NCI-H510A treated with DMSO at 0.1 percent for 48 hours (cell line): ENCODE data around the gene GNB5.
"Not testable (repeated sequence)": the region's sequence is repeated elsewhere in the genome, so short reads cannot be mapped to it uniquely, and the experiment has no call there.

ENCODE experiments used
- DNase-seq: peaks from one replicate; lab custom pipeline; 2025; lab: John Stamatoyannopoulos, UW

GNB5 gene

DNA sequence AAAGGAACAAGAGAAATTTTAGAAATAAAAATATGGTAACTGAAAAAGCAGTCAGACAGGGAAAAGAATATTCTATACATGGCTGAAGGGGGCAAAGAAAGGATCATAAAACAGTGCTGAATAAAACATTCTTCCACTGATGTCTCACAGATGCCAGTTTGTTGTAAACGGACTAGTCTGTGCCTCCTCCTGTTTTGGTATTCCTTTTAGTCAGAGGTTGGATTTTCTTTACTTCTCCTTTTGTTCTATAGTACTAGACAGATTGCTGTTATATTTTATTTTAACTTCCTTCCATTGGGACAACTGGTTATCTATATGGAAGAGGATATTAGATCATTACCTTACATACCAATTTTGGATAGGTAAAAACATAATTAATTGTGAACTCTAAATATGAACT, 16.0 kb upstream of the GNB5 start:
- no peak for DNase-seq

DNA sequence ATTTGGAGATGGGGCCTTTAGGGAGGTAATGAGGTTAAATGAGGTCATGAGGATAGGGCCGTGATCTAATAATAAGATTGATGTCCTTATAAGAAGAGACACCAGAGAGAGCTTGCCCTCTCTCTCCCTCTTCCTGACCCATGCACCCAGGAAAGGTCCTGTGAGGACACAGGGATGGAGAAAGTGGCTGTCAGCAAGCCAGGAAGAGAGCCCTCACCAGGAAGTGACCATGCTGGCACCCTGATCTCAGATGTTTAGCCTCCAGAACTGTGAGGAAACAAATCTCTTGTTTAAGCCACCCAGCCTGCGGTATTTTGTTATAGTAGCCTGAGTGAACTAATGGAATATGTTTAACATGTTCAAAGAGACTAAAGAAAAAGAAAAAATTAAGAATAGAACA, 15.3 kb upstream of the GNB5 start:
- DNase-seq, result no peak

DNA sequence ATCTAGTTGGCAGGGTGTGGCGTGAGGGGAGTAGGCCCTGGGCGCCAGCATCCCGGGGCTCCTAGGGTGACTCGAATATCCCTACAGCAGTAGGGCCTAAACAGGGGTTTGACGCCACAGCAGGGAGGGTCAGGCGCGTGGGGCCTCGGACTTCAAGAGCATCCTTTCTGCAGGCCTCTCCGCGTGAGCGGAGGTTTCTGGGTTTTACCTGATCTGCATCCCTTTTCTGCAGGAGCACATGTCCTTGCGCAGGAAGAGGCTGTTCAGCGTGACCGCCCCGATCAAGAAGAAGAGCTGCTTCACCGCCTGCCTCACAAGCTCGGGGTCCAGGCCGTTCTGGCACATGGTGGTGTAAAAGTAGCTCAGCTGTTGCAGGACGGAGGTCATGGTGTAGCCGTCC, 13.5 kb upstream of the GNB5 start:
- DNase-seq, result no peak

DNA sequence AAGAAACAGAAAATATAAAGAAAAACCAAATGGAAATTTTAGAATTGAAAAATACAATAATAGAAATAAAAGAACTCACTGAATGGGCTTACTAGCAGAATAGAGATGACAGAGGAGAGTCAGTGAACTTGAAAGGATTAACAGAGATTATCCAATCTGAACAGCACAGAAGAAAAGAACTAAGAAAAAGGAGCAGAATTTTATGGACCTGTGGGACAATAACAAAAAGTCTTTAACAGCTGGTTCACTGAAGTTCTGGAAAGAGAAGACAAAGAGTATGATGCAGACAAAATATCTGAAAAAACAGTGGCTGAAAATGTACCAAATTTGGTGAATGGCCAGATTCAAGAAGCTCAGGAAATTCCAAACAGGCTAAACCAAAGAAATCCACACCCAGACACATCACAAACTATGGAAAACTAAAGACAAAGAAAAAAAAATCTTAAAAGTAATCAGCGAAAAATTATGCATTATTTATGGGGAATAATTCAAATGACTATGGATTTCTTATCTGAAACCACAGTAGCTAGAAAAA, 9.7 kb upstream of the GNB5 start:
- DNase-seq, result no peak

DNA sequence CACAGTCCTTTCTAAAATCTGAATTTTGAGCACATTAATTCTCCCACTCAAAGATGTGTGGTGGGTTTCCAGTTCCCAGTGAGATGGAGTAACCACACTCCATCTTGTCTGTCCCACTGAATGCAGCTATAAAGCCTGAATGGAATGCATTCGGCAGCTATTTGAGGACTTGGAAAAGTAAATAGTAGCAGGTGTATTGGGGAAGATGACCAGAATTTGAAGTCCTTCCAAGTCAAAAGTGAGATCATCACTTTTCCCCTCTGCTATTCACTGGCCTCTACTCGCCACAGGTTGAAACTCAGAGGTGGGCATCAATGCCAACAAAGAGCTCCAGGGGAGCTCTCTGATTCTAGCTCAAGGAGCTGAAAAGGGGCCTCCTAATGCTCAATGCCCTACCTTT, 8.1 kb upstream of the GNB5 start:
- no peak for DNase-seq

DNA sequence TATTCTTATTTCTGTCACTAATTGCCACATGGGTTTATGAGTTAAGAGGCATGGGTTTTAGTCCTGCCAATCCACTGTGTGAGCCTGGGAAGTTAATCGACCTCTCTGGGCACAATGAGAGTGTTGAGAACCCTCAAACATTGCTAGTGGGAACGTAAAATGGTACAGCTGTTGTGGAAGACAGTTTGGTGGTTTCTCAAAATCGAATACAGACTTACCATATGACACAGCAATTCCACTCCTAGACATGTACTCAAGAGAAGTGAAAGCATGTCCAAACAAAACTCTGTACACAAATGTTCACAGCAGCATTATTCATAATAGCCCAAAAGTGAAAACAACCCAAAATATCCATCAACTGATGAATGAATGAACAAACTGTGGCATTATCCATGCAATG, 5.7 kb upstream of the GNB5 start:
- DNase-seq, result no peak

DNA sequence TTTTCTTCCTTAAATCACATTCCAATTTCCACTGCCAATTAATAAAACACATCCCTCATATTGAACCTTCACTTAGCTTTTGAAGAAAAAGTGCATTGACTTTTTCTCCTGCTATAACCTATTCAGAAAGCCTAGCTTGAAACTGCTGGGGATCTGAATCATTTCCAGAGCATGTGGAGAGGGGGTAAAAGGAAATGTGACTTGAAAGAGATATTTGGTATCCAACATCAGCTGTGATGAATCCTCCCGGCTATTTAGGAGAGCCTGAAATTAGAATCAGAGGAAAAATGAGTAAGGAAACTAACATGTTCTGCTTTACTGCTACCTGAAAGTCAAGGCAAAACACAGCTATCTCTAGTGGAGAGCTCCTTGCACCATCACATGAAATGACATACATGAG, 2.6 kb upstream of the GNB5 start:
- no peak for DNase-seq

DNA sequence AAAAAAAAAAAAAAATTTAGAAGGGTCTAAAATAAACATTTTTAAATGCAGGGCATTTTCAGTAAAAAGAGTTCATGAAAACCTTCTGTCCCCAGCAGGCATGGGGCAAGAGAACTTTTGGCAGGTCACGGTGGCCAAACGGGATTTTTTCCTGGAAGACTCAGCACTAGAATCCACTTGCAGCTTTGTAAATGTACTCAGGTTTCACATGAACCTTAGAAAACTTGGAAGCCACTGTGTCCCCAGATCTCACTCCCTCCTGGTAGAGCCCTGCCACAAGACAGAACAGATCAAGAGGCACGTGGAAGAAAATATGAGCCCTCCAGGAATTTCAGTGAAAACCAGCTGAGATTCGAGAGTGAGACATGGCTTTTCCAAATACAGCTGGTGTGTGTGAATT, 2.1 kb upstream of the GNB5 start:
- no peak for DNase-seq

DNA sequence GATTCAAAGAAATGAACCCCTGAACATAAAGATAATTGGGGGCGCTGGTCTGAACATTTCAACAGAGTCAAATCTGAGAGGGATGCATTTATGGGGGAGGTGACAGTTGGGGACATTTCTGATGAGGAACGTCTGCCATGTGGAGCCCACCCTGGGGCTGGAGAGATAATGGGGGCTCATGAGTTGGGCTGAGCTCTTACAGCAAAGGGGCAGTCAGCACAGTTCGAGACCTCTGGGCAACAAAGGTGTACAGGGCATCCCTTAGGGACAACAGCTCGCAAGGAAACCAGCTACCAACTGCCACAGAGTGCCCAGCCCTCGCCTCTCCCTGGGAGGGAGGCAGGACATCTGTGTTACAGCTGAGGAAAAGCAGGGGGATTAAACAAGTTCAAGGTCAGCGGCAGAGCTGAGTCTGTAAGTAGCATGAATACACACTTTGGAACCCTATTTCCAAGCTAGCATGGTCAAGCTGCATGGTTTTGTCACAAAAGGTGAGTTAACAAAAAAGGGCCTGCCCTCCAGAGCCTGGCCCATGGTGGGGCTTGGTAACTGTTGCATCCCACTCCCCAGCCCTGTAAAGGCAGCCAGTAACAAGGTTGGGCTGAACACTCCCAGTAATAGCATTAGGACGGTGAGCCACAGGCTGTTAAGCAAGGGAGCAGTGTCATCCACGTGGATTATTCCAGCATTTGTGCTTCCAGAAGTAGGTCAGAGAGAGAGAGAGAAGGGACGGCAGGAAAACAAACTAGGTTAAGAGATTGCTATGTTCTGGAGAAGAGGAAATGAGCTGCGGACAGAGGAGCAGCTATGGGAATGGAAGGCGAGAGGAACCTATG, 4.3 kb downstream of the GNB5 start:
- DNase-seq, result no peak

DNA sequence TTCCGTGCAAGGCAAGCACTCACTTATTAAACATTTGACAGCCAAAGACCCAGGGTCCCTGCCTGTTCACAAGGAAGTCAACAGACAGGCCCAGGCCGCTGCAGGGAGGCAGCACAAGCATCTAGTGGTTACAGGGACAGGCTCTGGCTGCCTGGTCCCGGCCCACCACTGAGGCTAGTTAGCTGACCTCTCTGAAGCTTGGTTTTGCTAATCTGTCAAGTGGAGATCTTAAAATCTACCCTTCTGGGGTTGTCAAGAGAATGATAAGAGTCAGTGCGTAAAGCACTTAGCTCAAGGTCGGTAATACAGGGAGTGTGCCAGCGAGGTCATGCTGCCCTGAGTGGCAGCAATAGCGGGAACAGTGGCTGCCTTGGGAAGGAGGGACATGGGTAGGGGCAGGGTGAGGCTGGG, 6.0 kb downstream of the GNB5 start:
- no peak for DNase-seq

DNA sequence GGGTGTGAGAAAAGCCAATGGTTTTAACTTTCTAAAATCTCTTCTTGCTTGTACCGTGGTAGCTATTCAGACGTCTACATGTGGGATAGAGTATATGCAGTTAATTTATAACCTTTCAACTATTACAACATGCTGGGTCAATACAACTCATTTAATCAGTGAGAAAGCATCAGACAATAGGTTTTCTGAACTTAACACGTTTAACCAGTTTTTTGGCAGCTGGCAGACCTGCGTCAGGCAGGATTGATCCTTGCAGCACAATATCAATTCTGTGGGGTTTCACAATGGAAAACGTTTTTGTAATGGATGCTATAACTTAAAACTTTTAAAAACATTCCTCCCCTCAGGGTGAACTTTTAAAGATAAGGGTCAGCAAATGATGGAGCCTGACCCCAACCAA, 6.5 kb downstream of the GNB5 start:
- DNase-seq, result no peak

DNA sequence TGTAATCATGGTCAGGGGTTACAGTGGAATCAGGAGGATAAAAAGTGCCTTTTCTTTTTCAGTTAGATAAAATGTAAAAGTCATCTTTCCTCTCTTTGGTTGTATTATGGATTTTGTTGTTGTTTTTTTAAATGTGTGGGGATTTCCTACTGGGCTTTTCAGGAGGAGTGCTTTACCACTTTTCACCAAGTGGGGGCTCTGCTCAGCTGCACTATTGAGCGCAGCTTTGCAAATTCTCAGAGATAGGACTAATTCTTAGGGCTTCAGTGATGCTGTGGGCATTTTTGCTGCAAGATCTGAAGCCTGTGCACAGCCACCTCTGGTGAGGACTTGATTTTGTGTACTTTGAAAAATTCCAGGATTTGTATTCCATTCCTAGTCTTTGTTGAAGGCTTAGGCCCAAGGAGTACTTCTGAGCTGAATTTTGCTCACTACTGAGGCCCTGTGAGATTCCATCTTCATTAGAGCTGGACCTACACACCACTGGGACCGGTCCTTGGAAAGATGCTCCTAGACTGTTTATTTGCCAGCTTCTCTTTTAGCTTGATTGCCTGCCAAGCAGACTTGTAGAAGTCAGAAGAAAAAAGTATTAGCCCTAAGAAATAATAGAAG, 7.5 kb downstream of the GNB5 start:
- no peak for DNase-seq

DNA sequence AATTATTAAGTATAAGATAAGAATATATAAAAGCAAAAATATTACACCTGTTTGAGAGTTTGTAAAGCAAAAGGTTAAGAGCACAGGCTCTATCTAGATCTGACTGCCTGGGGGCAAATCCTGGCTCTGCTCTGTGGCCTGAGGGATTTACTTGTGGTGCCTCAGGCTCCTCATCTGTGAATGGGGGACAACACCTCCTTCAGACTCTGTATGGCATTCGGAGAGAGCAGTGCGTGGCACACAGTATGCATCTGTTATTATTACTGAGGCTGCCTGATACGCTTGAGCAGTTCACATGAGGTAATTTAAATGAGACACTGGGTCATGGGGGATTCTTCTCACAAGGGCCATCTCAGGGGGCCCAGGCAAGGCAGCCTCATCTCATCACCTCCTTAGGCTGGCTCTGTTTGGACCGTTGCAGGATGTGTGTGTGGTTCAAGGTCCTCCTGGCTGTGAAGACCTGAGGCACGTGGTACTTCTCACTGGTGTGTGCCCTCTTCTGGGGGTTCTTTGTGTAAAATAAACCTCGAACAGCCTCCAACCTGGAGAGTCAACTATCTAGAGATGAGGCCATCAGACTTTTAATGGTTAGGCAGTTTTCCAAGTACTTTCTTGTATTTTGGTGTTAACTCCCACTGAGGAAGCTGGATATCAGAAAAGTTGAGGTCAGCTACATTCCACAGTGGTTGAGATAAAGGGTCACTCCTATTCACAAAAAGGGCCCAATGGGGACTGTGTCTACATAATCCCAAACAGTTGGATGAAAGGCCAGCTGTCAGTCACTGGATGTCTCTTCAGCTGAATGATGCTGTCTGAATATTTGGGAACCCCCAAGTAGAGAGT, 9.0 kb downstream of the GNB5 start:
- DNase-seq, result no peak

DNA sequence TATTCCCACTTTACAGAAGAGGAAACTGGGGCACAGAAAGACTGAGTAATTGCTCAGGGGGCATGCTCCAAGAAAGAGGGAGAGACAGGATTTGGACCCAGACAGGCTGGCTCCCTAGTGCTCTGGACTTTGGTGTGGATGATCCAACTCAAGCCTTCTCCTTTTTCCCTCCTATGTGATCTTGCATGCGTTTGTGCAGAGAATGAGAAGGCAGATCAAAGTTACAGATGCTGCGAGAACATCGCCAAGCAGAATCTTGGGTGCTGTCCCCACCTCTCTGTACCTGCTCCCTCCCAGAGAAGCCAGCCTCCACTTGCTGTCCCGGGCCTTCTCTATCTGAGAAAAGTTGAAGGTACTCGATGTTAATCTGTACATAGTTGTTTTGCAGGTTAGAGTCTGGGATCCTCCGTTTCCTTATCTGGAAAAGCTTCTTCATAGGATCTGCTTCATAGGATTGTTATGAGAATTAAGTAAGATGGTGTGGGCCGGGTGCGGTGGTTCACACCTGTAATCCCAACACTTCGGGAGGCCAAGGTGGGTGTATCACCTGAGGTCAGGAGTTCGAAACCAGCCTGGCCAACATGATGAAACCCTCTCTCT, 10.2 kb downstream of the GNB5 start:
- no peak for DNase-seq

DNA sequence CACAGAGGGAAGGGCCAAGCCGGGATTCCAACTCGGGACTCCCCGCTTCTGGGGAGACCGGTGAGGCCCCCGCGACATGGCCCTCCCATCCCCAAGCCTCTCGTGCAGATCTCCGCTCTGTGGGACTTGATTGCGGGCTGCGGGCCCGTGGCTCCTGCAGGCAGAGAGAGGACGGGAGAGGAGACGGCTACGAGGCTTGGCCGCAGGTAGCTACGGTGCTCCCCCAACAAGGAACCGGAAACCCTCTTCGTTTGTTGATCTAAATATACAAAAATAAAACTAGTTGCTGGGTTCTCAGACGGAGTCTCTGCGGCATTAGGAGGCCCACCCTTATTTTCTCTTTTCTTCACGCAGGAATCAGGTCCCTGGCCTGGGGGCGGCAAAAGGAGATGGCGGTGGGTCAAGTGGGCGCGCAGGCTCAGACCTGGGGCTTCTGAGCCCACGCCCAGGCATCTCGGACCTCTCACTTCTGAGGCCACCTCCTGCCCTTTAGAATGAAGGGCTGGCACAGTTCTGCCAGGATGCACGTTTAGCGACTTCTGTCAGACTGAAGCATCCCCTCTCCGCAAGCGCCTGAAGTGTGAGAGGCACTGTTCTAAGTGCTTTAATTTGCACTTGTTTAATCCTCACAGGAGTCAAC, 10.9 kb downstream of the GNB5 start:
- DNase-seq, result no peak

DNA sequence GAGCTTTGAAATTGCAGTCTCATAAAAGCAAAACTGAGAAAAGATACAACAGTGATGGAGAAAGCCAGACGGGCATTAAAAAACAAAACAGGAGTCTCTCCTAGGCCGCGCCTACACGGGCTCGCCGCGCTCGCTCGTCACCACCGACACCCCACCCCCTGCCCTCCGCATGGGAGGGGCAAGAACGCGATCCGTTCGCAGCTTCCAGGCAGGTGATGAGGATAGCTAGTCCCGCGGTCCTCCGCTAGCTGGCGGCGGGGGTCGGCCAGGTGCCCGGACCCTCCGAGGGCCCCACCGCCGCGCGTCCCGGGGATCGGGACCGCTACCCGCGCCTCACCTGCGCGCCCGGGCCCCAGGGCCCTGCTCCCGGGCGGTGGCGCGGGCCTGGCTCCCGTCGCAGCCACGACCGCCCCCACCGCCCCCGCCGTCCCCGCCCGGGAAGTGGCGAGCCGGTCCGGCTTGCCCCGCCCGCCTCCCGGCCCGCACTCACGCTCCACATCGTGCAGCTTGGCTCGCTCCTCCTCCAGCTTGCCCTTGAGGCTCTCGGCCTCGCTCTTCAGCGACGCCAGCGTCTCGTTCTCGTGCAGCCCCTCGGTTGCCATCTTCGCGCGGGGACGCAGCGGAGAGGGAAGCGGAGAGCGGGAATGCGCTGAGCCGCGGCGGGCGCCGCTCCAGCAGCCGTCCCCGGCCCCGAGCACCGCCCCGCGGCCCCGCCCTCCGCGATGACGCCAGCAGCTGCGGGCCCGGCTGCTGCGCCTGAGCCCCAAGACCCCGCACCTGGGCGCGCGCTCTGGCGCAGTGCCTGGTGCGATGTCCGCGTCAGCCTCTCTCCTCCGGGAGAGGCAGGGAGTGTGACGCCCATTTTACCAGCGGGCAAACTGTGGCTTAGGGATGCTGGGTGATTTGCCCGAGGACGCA, 11.7 kb downstream of the GNB5 start:
- DNase-seq, result peak; percentile 60

DNA sequence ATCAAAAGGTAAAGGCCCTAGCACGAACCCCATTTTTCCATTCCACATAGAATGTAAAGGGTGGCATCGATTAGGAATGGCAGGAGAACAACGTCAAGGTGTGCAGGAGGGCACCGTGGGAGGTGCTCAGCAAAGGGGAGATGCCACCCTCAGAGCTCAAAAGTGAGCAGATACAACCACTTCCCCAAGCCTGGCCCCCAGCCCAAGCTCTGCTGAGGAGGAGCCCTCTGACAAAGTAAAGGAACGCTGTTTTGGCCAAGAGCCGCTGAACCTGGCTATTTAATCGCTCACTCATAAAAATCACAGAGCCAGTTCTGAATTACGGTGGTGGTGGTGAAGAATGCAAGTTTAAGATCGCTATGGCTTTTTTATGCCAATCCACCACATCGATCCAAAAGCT, 12.4 kb downstream of the GNB5 start:
- DNase-seq, result no peak

DNA sequence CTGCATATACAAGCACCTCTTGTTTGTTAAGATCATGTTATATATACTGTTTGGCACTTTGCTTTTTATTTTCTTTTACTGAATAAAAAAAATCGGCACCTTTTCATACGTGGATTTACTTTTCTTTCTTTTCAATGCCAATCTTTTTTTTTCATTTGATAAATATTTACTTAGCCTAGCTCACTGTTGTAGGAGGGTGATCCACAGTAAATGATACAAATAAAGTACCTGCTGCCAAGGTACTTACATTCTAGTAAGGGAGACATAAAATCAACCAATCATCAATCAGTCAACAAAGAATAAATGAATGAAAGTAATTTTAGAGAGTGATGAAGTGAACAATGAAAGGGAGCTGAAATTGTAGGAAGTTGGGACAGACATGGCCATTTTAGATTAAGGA, 18.3 kb downstream of the GNB5 start:
- DNase-seq, result no peak

DNA sequence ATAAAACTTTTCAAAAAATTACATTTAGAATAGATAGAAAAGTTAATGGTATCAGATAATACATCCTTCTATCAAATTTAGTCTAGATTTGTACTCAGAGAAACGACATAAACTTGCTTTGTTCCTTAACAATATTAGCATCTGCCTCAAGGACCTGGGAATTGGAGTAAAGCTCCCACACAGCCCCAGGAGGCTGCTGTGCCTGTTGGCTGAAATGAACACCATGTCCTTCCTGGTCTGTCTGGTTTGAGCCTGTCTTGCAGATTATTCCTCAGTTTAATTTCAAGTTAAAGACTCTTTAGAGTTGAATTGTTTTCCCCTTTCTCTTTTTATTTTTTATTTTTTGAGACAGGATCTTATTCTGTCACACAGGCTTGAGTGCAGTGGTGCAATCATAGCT, 19.4 kb downstream of the GNB5 start:
- no peak for DNase-seq

DNA sequence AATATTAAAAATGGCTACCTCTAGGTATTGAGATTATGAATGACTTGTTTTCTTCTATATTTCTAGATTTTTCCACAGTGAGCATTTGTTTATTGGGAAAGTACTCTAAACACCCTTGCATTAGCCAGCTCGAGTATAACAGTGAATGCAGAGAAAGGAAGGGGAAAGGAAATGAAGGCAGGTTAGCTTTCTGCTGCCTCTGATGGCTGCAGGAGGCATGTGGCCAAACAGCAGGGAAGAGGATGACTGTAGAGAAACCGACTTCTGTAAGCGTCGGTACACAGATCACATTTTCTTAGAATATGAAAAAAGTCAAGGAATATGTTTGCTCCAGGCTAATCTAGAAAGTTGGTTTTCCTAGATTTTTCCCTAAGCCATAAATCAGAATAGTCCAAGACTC, 19.8 kb downstream of the GNB5 start:
- no peak for DNase-seq

DNA sequence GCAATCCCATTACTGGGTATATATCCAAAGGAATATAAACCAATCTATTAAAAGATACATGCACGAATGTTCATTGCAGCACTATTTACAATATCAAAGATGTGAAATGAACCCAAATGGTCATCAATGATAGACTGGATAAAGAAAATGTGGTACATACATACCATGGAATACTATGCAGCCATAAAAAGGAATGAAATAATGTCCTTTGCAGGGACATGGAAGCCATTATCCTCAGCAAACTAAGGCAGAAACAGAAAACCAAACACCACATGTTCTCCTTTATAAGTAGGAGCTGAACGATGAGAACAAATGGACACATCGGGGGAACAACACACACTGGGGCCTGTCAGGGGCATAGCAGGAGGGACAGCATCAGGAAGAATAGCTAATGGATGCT, 21.0 kb downstream of the GNB5 start:
- DNase-seq, result not testable (repeated sequence)
